ENCODE measurements around the gene NT5DC3. TPM values are rescaled to one million over a fixed set of nuclear protein-coding genes. Genes with fewer than 3 reads are reported as not detected.

NT5DC3 gene
- total and polyA plus RNA-seq, 4 donors, result 1.3 to 9.0 (median 4.4) TPM

- H3K27ac ChIP-seq (ENCODE audit: low read depth in 1 of 2, low read length in 2 of 2), result no peak overlapping the region
- no peaks in the 10 kb centered on the region for H3K27me3 ChIP-seq (ENCODE audit: control insufficient read depth in 4 of 4, insufficient read depth in 4 of 4, low read length in 3 of 4)
- no peak for TF ChIP-seq YY1 (IDR thresholded peaks at IDR 0.05)
- TF ChIP-seq HNF4A (conservative IDR thresholded peaks at IDR 0.05), result no peak
- TF ChIP-seq CTCF (IDR thresholded peaks at IDR 0.05; ENCODE audit: low read depth, low read length, missing input control), result no peak
- TF ChIP-seq HNF4G (IDR thresholded peaks at IDR 0.05), result no peak
- no peak for TF ChIP-seq TAF1 (conservative IDR thresholded peaks at IDR 0.05)
- TF ChIP-seq REST (IDR thresholded peaks at IDR 0.05), result no peak
- no peak for TF ChIP-seq NR2F2 (IDR thresholded peaks at IDR 0.05)
- no peak for TF ChIP-seq FOXA1 (IDR thresholded peaks at IDR 0.05)
- no peak for TF ChIP-seq SP1 (IDR thresholded peaks at IDR 0.05)
- TF ChIP-seq FOXA2 (IDR thresholded peaks at IDR 0.05), result no peak
- no peak for TF ChIP-seq GABPA (IDR thresholded peaks at IDR 0.05 in 1 of 2, conservative IDR thresholded peaks at IDR 0.05 in 1 of 2)
- no peak for TF ChIP-seq JUND (IDR thresholded peaks at IDR 0.05)
- no peak for TF ChIP-seq ATF3 (IDR thresholded peaks at IDR 0.05)
- TF ChIP-seq ZBTB33 (IDR thresholded peaks at IDR 0.05), result no peak
- TF ChIP-seq RXRA (IDR thresholded peaks at IDR 0.05), result no peak
- no peak for TF ChIP-seq EGR1 (IDR thresholded peaks at IDR 0.05; ENCODE audit: low read depth in 2 of 2)
- no peak for TF ChIP-seq RAD21 (IDR thresholded peaks at IDR 0.05)
- H3K9ac ChIP-seq (ENCODE audit: low read depth in 1 of 2, low read length in 2 of 2), result no peak overlapping the region
- no peaks in the 10 kb centered on the region for H3K9me3 ChIP-seq (ENCODE audit: control insufficient read depth in 4 of 4, low read length in 3 of 4)
- 66% methylated on average over 4 of the region's 4 CpGs for WGBS
- no peaks in the 10 kb centered on the region for H3K36me3 ChIP-seq (ENCODE audit: control insufficient read depth in 4 of 4, insufficient read depth in 3 of 4, low read depth in 1 of 4, low read length in 3 of 4)
- no peaks in the 10 kb centered on the region for H3K4me1 ChIP-seq (ENCODE audit: control insufficient read depth in 4 of 4, insufficient read depth in 4 of 4, low read length in 3 of 4)
- no peak overlapping the region for H3K4me3 ChIP-seq (ENCODE audit: low read depth in 1 of 3, low read length in 3 of 3)
- DNase-seq (ENCODE audit: low spot score), result no peak
Measured at GRCh38 chr12:103886195-103886797, 45.3 kb upstream of the NT5DC3 start.
